K562 (cell line): ENCODE data around the gene MCIDAS.

Experiments used
- CREBBP ChIP-seq: IDR thresholded peaks from one replicate; pipeline ENCODE4 v1.6.1; 2012; ENCODE audit warnings: low read depth, mild to moderate bottlenecking, control low read depth, inconsistent platforms, low read length
- GMEB1 ChIP-seq: fragments of 250-450 bp; sonication (Bioruptor Pico); IDR thresholded peaks from 2 replicates; pipeline ENCODE4 v1.4.0; 2020; ENCODE audit warnings: mild to moderate bottlenecking
- KDM2B ChIP-seq: fragments of 250-450 bp; sonication (Bioruptor Pico); IDR thresholded peaks from 2 replicates; pipeline ENCODE4 v1.8.0; 2021; ENCODE audit warnings: mild to moderate bottlenecking, moderate library complexity
- NCOA4 ChIP-seq: fragments of 450-650 bp; IDR thresholded peaks from 2 replicates; pipeline ENCODE4 v1.6.1; 2018; ENCODE audit warnings: mild to moderate bottlenecking; ENCODE audit not compliant: partially characterized antibody
- SIN3A ChIP-seq, 2 experiments: fragments of 150-350 bp in 1 of 2; IDR thresholded peaks; 2 replicates each; pipeline ENCODE4 v1.6.1; 2011 to 2016; ENCODE audit warnings: borderline replicate concordance in 2 of 2, low read depth in 2 of 2, low read length in 2 of 2, mild to moderate bottlenecking in 2 of 2, moderate library complexity in 2 of 2; ENCODE audit not compliant: control insufficient read depth in 1 of 2
- ZBTB43 ChIP-seq: sonication (generic); formaldehyde crosslinking; IDR thresholded peaks from 2 replicates; pipeline ENCODE4 v1.8.0; 2023; ENCODE audit warnings: mild to moderate bottlenecking, missing genetic modification reagents
- TF ChIP-seq, protein P1 (sequence below), 3 experiments: IDR thresholded peaks in 2 of 3; conservative IDR thresholded peaks in 1 of 3; 2 replicates each; pipeline ENCODE4 v1.5.1; 2011 to 2012; ENCODE audit warnings: low read length in 3 of 3, mild to moderate bottlenecking in 3 of 3, control low read depth in 2 of 3, improper control_type of control experiment in 1 of 3, inconsistent platforms in 1 of 3, low read depth in 1 of 3, mixed read lengths in 1 of 3, moderate library complexity in 1 of 3; ENCODE audit not compliant: insufficient read depth in 2 of 3

DNA sequence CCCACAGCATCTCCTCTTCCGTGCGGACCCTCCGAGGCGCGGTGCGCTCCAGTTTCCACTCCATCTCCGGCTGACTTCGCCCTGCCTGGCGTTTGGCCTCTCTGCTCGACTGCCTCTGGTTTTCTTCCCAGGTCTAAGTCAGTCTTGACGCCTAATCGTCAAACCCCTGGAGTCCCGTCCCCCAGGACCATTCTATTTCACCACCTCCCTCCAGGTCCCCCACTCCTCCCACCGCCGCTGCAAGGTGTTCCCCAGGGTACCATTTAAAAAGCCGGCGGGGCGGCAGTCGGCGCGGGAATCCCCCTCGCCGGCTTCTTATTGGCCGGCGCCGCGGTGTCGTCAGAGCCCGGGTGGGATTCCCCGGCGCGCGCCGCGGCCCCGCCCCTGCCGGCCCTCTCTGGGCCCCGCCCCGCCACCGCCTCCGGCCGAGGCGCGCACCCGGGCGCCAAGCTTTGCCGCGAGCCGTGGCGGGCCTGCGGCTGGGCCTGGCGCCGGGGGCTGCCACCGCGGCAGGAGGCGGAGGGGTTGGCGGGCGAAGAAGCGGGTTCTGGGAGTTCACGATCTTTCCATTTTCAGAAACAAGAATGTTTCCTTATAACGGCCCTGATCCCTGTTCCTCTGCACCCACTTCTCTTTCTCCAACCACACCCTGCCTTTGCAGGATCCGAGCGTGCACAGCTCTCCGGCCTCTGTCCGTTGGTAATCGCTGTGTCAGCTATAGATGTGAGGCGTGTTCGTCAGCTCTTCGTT lies 54.0 kb downstream of the MCIDAS start, which contains the start of gene CDC20B:
- TF ChIP-seq NCOA4 = no peak
- peak; percentile 6 to 78; a peak in 2 of 4 replicates for TF ChIP-seq SIN3A (IDR thresholded peaks at IDR 0.05; ENCODE audit: borderline replicate concordance in 2 of 2, control insufficient read depth in 1 of 2, low read depth in 2 of 2, low read length in 2 of 2)
- TF ChIP-seq GMEB1 (CRISPR knock-in tag) = no peak
- TF ChIP-seq ZBTB43 (CRISPR knock-in tag) = no peak
- TF ChIP-seq, protein P1, sequence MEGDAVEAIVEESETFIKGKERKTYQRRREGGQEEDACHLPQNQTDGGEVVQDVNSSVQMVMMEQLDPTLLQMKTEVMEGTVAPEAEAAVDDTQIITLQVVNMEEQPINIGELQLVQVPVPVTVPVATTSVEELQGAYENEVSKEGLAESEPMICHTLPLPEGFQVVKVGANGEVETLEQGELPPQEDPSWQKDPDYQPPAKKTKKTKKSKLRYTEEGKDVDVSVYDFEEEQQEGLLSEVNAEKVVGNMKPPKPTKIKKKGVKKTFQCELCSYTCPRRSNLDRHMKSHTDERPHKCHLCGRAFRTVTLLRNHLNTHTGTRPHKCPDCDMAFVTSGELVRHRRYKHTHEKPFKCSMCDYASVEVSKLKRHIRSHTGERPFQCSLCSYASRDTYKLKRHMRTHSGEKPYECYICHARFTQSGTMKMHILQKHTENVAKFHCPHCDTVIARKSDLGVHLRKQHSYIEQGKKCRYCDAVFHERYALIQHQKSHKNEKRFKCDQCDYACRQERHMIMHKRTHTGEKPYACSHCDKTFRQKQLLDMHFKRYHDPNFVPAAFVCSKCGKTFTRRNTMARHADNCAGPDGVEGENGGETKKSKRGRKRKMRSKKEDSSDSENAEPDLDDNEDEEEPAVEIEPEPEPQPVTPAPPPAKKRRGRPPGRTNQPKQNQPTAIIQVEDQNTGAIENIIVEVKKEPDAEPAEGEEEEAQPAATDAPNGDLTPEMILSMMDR (IDR thresholded peaks at IDR 0.05 in 2 of 3, conservative IDR thresholded peaks at IDR 0.05 in 1 of 3; ENCODE audit: insufficient read depth in 2 of 3, low read depth in 1 of 3, low read length in 3 of 3) = no peak
- TF ChIP-seq CREBBP = no peak
- no peak for TF ChIP-seq KDM2B (CRISPR knock-in tag)
